ENCODE data around the gene DNAH2. TPM values are rescaled to one million over a fixed set of nuclear protein-coding genes. Genes with fewer than 3 reads are reported as not detected.
"Not testable (repeated sequence)": the region's sequence is repeated elsewhere in the genome, so short reads cannot be mapped to it uniquely, and the experiment has no call there.

DNAH2 gene
- total and polyA plus RNA-seq, 9 donors, result 0.88 to 10.3 (median 2.5) TPM

GRCh38 chr17:7862692-7863437, 145.3 kb downstream of the DNAH2 start:
- intact Hi-C loops (cut with DNase I), result loop anchor here (2.0 to 10.0 kb wide), 4 partner anchors 34 to 128 kb away; no protein-coding TSS in a partner anchor
- 37 to 40% (median 38%) methylated on average over 3 of the region's 3 CpGs for WGBS, 3 donors
- no peak overlapping the region for H3K27ac ChIP-seq

GRCh38 chr17:7864384-7864783, 146.8 kb downstream of the DNAH2 start:
- intact Hi-C loops (cut with DNase I), result loop anchor here in 3 of 4 donors (5.0 to 10.0 kb wide), 3 partner anchors 33 to 123 kb away; no protein-coding TSS in a partner anchor
- not testable (repeated sequence) for H3K27ac ChIP-seq; H3K4me3 ChIP-seq; H3K9me3 ChIP-seq; H3K27me3 ChIP-seq; H3K36me3 ChIP-seq; DNase-seq; H3K4me1 ChIP-seq (ENCODE audit: insufficient read depth)
- 70 to 79% (median 78%) methylated on average over 5 of the region's 5 CpGs for WGBS, 3 donors

More at GRCh38 chr17:7862692-7863437, 145.3 kb downstream of the DNAH2 start:
- no peaks in the 10 kb centered on the region for H3K9me3 ChIP-seq
- no peak overlapping the region for H3K4me3 ChIP-seq
- no peaks in the 10 kb centered on the region for H3K36me3 ChIP-seq
- H3K27me3 ChIP-seq, result no peaks in the 10 kb centered on the region
- TF ChIP-seq CTCF (IDR thresholded peaks at IDR 0.05), result peak; percentile 56 to 80 (median 68)
- no peak for TF ChIP-seq POLR2A (IDR thresholded peaks at IDR 0.05)
- no peak for TF ChIP-seq EP300 (IDR thresholded peaks at IDR 0.05)
- peak; percentile 33 to 73 (median 52) for DNase-seq
- H3K4me1 ChIP-seq (ENCODE audit: insufficient read depth), result peaks cover 3% of the 10 kb centered on the region

- WGBS, 3 donors, result 91 to 92% (median 91%) methylated on average over 5 of the region's 5 CpGs
- intact Hi-C loops (cut with DNase I), result loop anchor here in 3 of 4 donors (5.0 to 10.0 kb wide), 3 partner anchors 32 to 122 kb away; no protein-coding TSS in a partner anchor
- no peak for DNase-seq
- H3K9me3 ChIP-seq, result no peaks in the 10 kb centered on the region
- H3K36me3 ChIP-seq, result no peaks in the 10 kb centered on the region
- no peaks in the 10 kb centered on the region for H3K27me3 ChIP-seq
- no peaks in the 10 kb centered on the region for H3K4me1 ChIP-seq (ENCODE audit: insufficient read depth)
- no peak overlapping the region for H3K27ac ChIP-seq
- no peak for TF ChIP-seq CTCF (IDR thresholded peaks at IDR 0.05)
- no peak for TF ChIP-seq POLR2A (IDR thresholded peaks at IDR 0.05)
- H3K4me3 ChIP-seq, result no peak overlapping the region
Observed at GRCh38 chr17:7864995-7865650, 147.6 kb downstream of the DNAH2 start.

GRCh38 chr17:7867881-7868329, 150.4 kb downstream of the DNAH2 start:
- intact Hi-C loops (cut with DNase I), result loop anchor here in 1 of 4 donors (10.0 kb wide), 1 partner anchor 117 kb away; no protein-coding TSS in a partner anchor
- no peak for TF ChIP-seq POLR2A (IDR thresholded peaks at IDR 0.05)
- no peak for TF ChIP-seq EP300 (IDR thresholded peaks at IDR 0.05)
- no peak for TF ChIP-seq CTCF (IDR thresholded peaks at IDR 0.05)
- no peaks in the 10 kb centered on the region for H3K27me3 ChIP-seq
- no peaks in the 10 kb centered on the region for H3K4me1 ChIP-seq (ENCODE audit: insufficient read depth)
- WGBS, 3 donors, result 82 to 89% (median 86%) methylated on average over 5 of the region's 5 CpGs
- no peaks in the 10 kb centered on the region for H3K9me3 ChIP-seq
- H3K4me3 ChIP-seq, result no peak overlapping the region
- no peak for DNase-seq
- H3K27ac ChIP-seq, result no peak overlapping the region
- H3K36me3 ChIP-seq, result no peaks in the 10 kb centered on the region
